ENCODE measurements around the gene SLC2A4.

The SLC2A4 gene

GRCh38 chr17:7315570-7316235, 34.2 kb downstream of the SLC2A4 start:
- H3K4me3 Mint-ChIP-seq: peak overlapping the region; percentile 79
- H3K27me3 Mint-ChIP-seq (ENCODE audit: low read depth, poor library complexity): no peaks in the 10 kb centered on the region
- no peak for DNase-seq
- H3K36me3 Mint-ChIP-seq (ENCODE audit: low read depth): peaks cover 45% of the 10 kb centered on the region
- no peaks in the 10 kb centered on the region for H3K9me3 Mint-ChIP-seq
- TF ChIP-seq, protein P1, sequence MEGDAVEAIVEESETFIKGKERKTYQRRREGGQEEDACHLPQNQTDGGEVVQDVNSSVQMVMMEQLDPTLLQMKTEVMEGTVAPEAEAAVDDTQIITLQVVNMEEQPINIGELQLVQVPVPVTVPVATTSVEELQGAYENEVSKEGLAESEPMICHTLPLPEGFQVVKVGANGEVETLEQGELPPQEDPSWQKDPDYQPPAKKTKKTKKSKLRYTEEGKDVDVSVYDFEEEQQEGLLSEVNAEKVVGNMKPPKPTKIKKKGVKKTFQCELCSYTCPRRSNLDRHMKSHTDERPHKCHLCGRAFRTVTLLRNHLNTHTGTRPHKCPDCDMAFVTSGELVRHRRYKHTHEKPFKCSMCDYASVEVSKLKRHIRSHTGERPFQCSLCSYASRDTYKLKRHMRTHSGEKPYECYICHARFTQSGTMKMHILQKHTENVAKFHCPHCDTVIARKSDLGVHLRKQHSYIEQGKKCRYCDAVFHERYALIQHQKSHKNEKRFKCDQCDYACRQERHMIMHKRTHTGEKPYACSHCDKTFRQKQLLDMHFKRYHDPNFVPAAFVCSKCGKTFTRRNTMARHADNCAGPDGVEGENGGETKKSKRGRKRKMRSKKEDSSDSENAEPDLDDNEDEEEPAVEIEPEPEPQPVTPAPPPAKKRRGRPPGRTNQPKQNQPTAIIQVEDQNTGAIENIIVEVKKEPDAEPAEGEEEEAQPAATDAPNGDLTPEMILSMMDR (IDR thresholded peaks at IDR 0.05): no peak
- peaks cover 40% of the 10 kb centered on the region for H3K4me1 Mint-ChIP-seq
- H3K27ac Mint-ChIP-seq: peak overlapping the region; percentile 66

DNA sequence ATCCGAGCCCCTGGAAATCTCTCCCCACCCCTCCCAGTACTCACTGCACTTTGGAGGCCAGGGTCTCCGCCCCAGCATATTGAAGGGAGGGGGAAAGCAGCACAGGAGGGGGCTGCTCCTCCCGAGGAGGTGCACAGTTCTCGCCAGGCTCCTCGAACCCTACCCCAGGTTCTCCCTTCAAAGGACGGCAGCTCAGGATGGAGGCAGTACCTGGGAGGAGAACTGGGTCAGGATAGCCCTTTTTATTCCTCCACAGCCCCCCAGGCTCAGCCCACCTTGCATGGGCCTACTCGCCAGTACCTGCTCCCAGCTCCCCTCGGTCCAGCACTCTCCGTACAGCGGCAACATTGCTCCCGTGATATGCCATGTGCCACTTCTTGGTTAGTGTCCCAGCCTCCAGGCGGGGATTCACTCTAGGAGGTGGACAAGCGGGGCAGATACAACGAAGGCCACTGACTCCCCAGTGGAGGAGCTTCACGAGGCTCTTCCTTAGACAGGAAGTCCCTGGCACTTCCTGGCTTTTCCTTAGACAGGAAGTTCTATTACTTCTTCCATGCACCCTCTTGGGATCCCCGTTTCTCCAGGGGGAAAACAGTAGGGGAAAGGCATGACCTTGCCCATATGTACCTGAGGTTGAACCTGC, 35.8 kb downstream of the SLC2A4 start:
- DNase-seq: no peak
- Mint-ChIP-seq H3K9me3 (no peaks in the 10 kb centered on the region), H3K27me3 (ENCODE audit: low read depth, poor library complexity) (no peaks in the 10 kb centered on the region), H3K27ac (peak overlapping the region; percentile 57), H3K4me3 (peak overlapping the region; percentile 51), H3K4me1 (peaks cover 30% of the 10 kb centered on the region), H3K36me3 (ENCODE audit: low read depth) (peaks cover 46% of the 10 kb centered on the region)
- TF ChIP-seq, protein P1 (IDR thresholded peaks at IDR 0.05): no peak

- Mint-ChIP-seq H3K36me3 (ENCODE audit: low read depth) (peaks cover 40% of the 10 kb centered on the region), H3K9me3 (no peaks in the 10 kb centered on the region), H3K4me1 (peaks cover 20% of the 10 kb centered on the region), H3K27me3 (ENCODE audit: low read depth, poor library complexity) (no peaks in the 10 kb centered on the region), H3K4me3 (no peak overlapping the region), H3K27ac (peak overlapping the region; percentile 61)
- TF ChIP-seq, protein P1 (IDR thresholded peaks at IDR 0.05): no peak
- no peak for DNase-seq
Observed at GRCh38 chr17:7318121-7318860, 36.8 kb downstream of the SLC2A4 start.

DNA sequence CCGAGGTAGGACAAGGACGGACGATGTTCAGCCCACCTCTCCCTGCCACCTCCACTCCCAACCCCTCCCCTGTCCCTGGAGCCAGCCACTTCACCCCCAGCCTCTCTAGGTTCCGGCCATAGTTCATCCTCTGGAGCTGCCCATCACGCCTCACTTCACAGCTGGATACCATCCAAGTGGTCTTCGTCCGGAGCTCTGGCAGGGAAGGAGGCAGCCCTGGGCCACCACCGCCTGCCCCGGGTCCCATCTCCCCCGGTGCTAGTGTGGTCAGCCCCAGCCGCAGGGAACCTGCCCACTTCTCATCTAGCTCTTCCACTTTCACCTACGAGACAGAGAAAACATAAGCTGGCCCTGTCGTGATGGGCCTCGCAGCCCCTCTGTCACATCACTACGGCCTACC, 39.9 kb downstream of the SLC2A4 start:
- Mint-ChIP-seq H3K4me3 (no peak overlapping the region), H3K27me3 (ENCODE audit: low read depth, poor library complexity) (no peaks in the 10 kb centered on the region), H3K27ac (no peak overlapping the region), H3K9me3 (no peaks in the 10 kb centered on the region), H3K4me1 (peaks cover 2% of the 10 kb centered on the region), H3K36me3 (ENCODE audit: low read depth) (peaks cover 33% of the 10 kb centered on the region)
- no peak for DNase-seq
- TF ChIP-seq, protein P1 (IDR thresholded peaks at IDR 0.05): no peak

GRCh38 chr17:7322520-7323194, 41.1 kb downstream of the SLC2A4 start:
- H3K4me1 Mint-ChIP-seq: peaks cover 3% of the 10 kb centered on the region
- no peaks in the 10 kb centered on the region for H3K27me3 Mint-ChIP-seq (ENCODE audit: low read depth, poor library complexity)
- no peak for DNase-seq
- TF ChIP-seq, protein P1 (IDR thresholded peaks at IDR 0.05): no peak
- H3K9me3 Mint-ChIP-seq: no peaks in the 10 kb centered on the region
- no peak overlapping the region for H3K4me3 Mint-ChIP-seq
- no peak overlapping the region for H3K27ac Mint-ChIP-seq
- H3K36me3 Mint-ChIP-seq (ENCODE audit: low read depth): peaks cover 25% of the 10 kb centered on the region

Measured in nephron progenitor cell (in vitro differentiated cells).